WTC11 (cell line): ENCODE data around the gene HTRA1.

Experiments
- ESRRA ChIP-seq: sonication (generic); formaldehyde crosslinking; IDR thresholded peaks from 2 replicates; pipeline ENCODE4 v1.8.1; 2022; ENCODE audit warnings: mild to moderate bottlenecking, missing genetic modification reagents, borderline replicate concordance
- TF ChIP-seq, protein P1 (sequence below): fragments of 200-600 bp; IDR thresholded peaks from 2 replicates; pipeline ENCODE4 v1.8.0; 2022; ENCODE audit warnings: antibody characterized with exemption
- TF ChIP-seq, protein P2 (sequence below): sonication (generic); formaldehyde crosslinking; IDR thresholded peaks from 2 replicates; pipeline ENCODE4 v1.8.0; 2022; ENCODE audit warnings: mild to moderate bottlenecking, missing genetic modification reagents

DNA sequence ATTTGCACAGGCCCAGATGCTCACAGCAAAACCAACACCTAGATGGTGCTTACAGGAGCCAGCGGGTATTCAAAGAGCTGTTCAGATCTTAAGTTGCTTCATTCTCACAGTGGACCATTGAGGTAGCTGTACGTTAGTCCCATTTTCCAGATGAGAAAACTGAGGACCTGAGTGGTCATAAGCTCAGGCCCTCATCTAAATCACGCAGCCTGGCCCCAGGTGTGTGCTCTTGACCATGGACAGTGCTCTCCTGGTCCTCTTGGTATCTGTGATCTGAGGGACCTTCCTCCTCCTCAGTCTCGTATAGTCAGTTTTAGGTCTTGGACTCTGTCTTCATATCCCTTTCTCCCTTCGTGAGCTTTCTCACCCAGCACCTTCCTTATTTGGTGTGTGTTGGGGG lies 43.7 kb downstream of the HTRA1 start:
- TF ChIP-seq, protein P1, sequence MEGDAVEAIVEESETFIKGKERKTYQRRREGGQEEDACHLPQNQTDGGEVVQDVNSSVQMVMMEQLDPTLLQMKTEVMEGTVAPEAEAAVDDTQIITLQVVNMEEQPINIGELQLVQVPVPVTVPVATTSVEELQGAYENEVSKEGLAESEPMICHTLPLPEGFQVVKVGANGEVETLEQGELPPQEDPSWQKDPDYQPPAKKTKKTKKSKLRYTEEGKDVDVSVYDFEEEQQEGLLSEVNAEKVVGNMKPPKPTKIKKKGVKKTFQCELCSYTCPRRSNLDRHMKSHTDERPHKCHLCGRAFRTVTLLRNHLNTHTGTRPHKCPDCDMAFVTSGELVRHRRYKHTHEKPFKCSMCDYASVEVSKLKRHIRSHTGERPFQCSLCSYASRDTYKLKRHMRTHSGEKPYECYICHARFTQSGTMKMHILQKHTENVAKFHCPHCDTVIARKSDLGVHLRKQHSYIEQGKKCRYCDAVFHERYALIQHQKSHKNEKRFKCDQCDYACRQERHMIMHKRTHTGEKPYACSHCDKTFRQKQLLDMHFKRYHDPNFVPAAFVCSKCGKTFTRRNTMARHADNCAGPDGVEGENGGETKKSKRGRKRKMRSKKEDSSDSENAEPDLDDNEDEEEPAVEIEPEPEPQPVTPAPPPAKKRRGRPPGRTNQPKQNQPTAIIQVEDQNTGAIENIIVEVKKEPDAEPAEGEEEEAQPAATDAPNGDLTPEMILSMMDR: no peak
- TF ChIP-seq ESRRA (CRISPR knock-in tag): no peak
- TF ChIP-seq, protein P2, sequence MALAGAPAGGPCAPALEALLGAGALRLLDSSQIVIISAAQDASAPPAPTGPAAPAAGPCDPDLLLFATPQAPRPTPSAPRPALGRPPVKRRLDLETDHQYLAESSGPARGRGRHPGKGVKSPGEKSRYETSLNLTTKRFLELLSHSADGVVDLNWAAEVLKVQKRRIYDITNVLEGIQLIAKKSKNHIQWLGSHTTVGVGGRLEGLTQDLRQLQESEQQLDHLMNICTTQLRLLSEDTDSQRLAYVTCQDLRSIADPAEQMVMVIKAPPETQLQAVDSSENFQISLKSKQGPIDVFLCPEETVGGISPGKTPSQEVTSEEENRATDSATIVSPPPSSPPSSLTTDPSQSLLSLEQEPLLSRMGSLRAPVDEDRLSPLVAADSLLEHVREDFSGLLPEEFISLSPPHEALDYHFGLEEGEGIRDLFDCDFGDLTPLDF (CRISPR knock-in tag): no peak
